Esophagus muscularis mucosa (tissue), 4 donors: ENCODE results near the gene SEH1L. TPM values are rescaled to one million over a fixed set of nuclear protein-coding genes. Genes with fewer than 3 reads are reported as not detected.
"Not testable (repeated sequence)": the region's sequence is repeated elsewhere in the genome, so short reads cannot be mapped to it uniquely, and the experiment has no call there.

Experiments
- DNase-seq: peaks from one replicate; pipeline ENCODE4 v3.0.0-alpha.2; 2017; ENCODE audit errors: extremely low spot score
- H3K27ac ChIP-seq, 4 donors: fragments of 200-600 bp; sonication (generic); replicated peaks in 1 of 4; 1 replicate in 3 of 4; 2 replicates in 1 of 4; pipeline ENCODE4 v1.5.1; 2016 to 2019; ENCODE audit warnings: mild to moderate bottlenecking in 1 of 4
- H3K27me3 ChIP-seq, 4 donors: fragments of 200-600 bp; sonication (generic); one replicate each; pipeline versions ENCODE4 v1.5.1 to v1.6.0; 2016 to 2019
- H3K36me3 ChIP-seq, 4 donors: fragments of 200-600 bp; sonication (generic); one replicate each; pipeline ENCODE4 v1.5.1; 2016 to 2019
- H3K4me1 ChIP-seq, 4 donors: fragments of 200-600 bp; sonication (generic); one replicate each; pipeline ENCODE4 v1.5.1; 2016 to 2019
- H3K4me3 ChIP-seq, 4 donors: fragments of 200-600 bp; sonication (generic); 1 replicate in 2 of 4; 2 replicates in 2 of 4; pipeline ENCODE4 v1.5.1; 2016 to 2019; ENCODE audit warnings: mild to moderate bottlenecking in 4 of 4, moderate library complexity in 1 of 4
- H3K9me3 ChIP-seq, 4 donors: fragments of 200-600 bp; sonication (generic); 1 replicate in 3 of 4; 2 replicates in 1 of 4; pipeline ENCODE4 v1.5.1; 2016 to 2019
- CTCF ChIP-seq, 3 experiments: fragments of 200-600 bp in 2 of 3; fragments of 450-650 bp in 1 of 3; sonication (generic) in 2 of 3; IDR thresholded peaks; one replicate each; pipeline ENCODE4 v1.5.1; 2017 to 2019; ENCODE audit warnings: antibody characterized with exemption in 3 of 3, mild to moderate bottlenecking in 2 of 3, moderate library complexity in 1 of 3
- EP300 ChIP-seq: sonication (generic); formaldehyde crosslinking; IDR thresholded peaks from one replicate; pipeline ENCODE4 v1.6.1; 2017; ENCODE audit warnings: antibody characterized with exemption
- POLR2A ChIP-seq: fragments of 450-650 bp; IDR thresholded peaks from one replicate; pipeline ENCODE4 v1.6.1; 2017; ENCODE audit warnings: antibody characterized with exemption, moderate library complexity, mild to moderate bottlenecking, low read depth
- POLR2AphosphoS5 ChIP-seq, 2 donors: sonication (generic); formaldehyde crosslinking; IDR thresholded peaks; one replicate each; pipeline ENCODE4 v1.6.1; 2017; ENCODE audit warnings: antibody characterized with exemption in 2 of 2
- WGBS: methylation state at CpG from one replicate; pipeline ENCODE4 v1.1.5; 2018; 5-methylcytosine and 5-hydroxymethylcytosine counted together
- intact Hi-C: fragments of 100-400 bp; cut with DNase I; formaldehyde crosslinking; loops from one replicate; pipeline ENCODE4 v1.15.1; 2023
- total RNA-seq, 4 donors: library from RNA; depleted of rRNA; stranded (reverse); fragments of >200 nt; gene quantifications; one replicate each; pipeline versions ENCODE4 v1.1.0 to v1.2.1, GENCODE V29; 2016

The SEH1L gene
- total RNA-seq, 4 donors from 2014 or later = 18.0 to 42.6 (median 23.2) TPM

- Histone ChIP-seq H3K4me1 (no peaks in the 10 kb centered on the region), H3K27me3 (no peaks in the 10 kb centered on the region), H3K9me3 (no peaks in the 10 kb centered on the region), H3K36me3 (peaks cover 7 to 74% (median 44%) of the 10 kb centered on the region in 4 donors), H3K27ac (no peak overlapping the region), H3K4me3 (no peak overlapping the region)
- DNase-seq = no peak
- intact Hi-C loops = no loop called here
- 90% methylated on average over 4 of the region's 4 CpGs for WGBS
- TF ChIP-seq POLR2AphosphoS5 (IDR thresholded peaks at IDR 0.05) (no peak), EP300 (no peak), POLR2A (no peak), CTCF (IDR thresholded peaks at IDR 0.05) (no peak)
Observed at GRCh38 chr18:12968115-12968514, 20.3 kb downstream of the SEH1L start.

- Histone ChIP-seq H3K27ac (no peak overlapping the region), H3K36me3 (peaks cover 2 to 74% (median 43%) of the 10 kb centered on the region in 4 donors)
Observed at GRCh38 chr18:12968619-12969018, 20.8 kb downstream of the SEH1L start.

GRCh38 chr18:12973562-12974213, 25.9 kb downstream of the SEH1L start:
- DNase-seq = no peak
- peaks cover 7 to 76% (median 65%) of the 10 kb centered on the region in 4 donors for H3K36me3 ChIP-seq
- TF ChIP-seq EP300 (no peak), CTCF (IDR thresholded peaks at IDR 0.05) (no peak), POLR2A (no peak), POLR2AphosphoS5 (IDR thresholded peaks at IDR 0.05) (no peak)
- H3K27me3 ChIP-seq = no peaks in the 10 kb centered on the region
- H3K9me3 ChIP-seq = no peaks in the 10 kb centered on the region
- WGBS = 94% methylated on average over 4 of the region's 4 CpGs
- H3K27ac ChIP-seq = no peak overlapping the region
- H3K4me1 ChIP-seq = peaks cover 0 to 5% (median 0%) of the 10 kb centered on the region in 4 donors
- no peak overlapping the region for H3K4me3 ChIP-seq
- intact Hi-C loops = no loop called here

More at GRCh38 chr18:12968619-12969018, 20.8 kb downstream of the SEH1L start:
- 92% methylated on average over 6 of the region's 6 CpGs for WGBS
- Histone ChIP-seq H3K4me3 (no peak overlapping the region), H3K9me3 (no peaks in the 10 kb centered on the region), H3K4me1 (no peaks in the 10 kb centered on the region), H3K27me3 (no peaks in the 10 kb centered on the region)
- no peak for DNase-seq
- TF ChIP-seq POLR2AphosphoS5 (IDR thresholded peaks at IDR 0.05) (no peak), POLR2A (no peak), CTCF (IDR thresholded peaks at IDR 0.05) (no peak), EP300 (no peak)
- intact Hi-C loops = no loop called here

- no peak for DNase-seq
- Histone ChIP-seq H3K27me3 (no peaks in the 10 kb centered on the region), H3K9me3 (no peaks in the 10 kb centered on the region), H3K36me3 (peaks cover 7 to 76% (median 66%) of the 10 kb centered on the region in 4 donors), H3K27ac (no peak overlapping the region), H3K4me1 (peaks cover 0 to 5% (median 0%) of the 10 kb centered on the region in 4 donors), H3K4me3 (no peak overlapping the region)
- TF ChIP-seq EP300 (no peak), CTCF (IDR thresholded peaks at IDR 0.05) (no peak), POLR2AphosphoS5 (IDR thresholded peaks at IDR 0.05) (no peak)
- intact Hi-C loops = no loop called here
- WGBS = 88% methylated on average over 6 of the region's 6 CpGs
Observed at GRCh38 chr18:12975488-12975887, 27.7 kb downstream of the SEH1L start.

- no peak for DNase-seq
- Histone ChIP-seq H3K4me1 (peaks cover 0 to 5% (median 0%) of the 10 kb centered on the region in 4 donors), H3K4me3 (no peak overlapping the region), H3K27ac (no peak overlapping the region), H3K27me3 (no peaks in the 10 kb centered on the region), H3K36me3 (peaks cover 7 to 69% (median 64%) of the 10 kb centered on the region in 4 donors), H3K9me3 (no peaks in the 10 kb centered on the region)
- WGBS = 78% methylated on average over 11 of the region's 12 CpGs
- intact Hi-C loops = no loop called here
- TF ChIP-seq POLR2A (no peak), CTCF (IDR thresholded peaks at IDR 0.05) (no peak), EP300 (no peak), POLR2AphosphoS5 (IDR thresholded peaks at IDR 0.05) (no peak)
Observed at GRCh38 chr18:12976305-12976704, 28.5 kb downstream of the SEH1L start.

- H3K4me1 ChIP-seq, H3K9me3 ChIP-seq, H3K4me3 ChIP-seq, H3K27ac ChIP-seq, intact Hi-C loops, DNase-seq, H3K27me3 ChIP-seq: not testable (repeated sequence)
- no CpG with 5 or more reads among the region's 34 CpGs for WGBS
- peaks cover 19 to 64% (median 56%) of the 10 kb centered on the region in 4 donors for H3K36me3 ChIP-seq
Observed at GRCh38 chr18:12980065-12980464, 32.3 kb downstream of the SEH1L start.
